GM12878 (cell line): ENCODE data around the gene LIMK1. TPM values are rescaled to one million over a fixed set of nuclear protein-coding genes. Genes with fewer than 3 reads are reported as not detected.

Experiments used
- BACH1 ChIP-seq: fragments of 450-650 bp; IDR thresholded peaks from 2 replicates; pipeline ENCODE4 v1.6.1; 2017; ENCODE audit warnings: mild to moderate bottlenecking, borderline replicate concordance
- BRCA1 ChIP-seq: IDR thresholded peaks from 2 replicates; pipeline ENCODE4 v1.6.1; 2011; ENCODE audit warnings: low read depth, low read length, improper control_type of control experiment
- CBX5 ChIP-seq: sonication (generic); IDR thresholded peaks from 2 replicates; pipeline ENCODE4 v1.6.1; 2016; ENCODE audit warnings: low read depth, moderate library complexity, mild to moderate bottlenecking, inconsistent platforms
- E2F4 ChIP-seq: IDR thresholded peaks from 2 replicates; pipeline ENCODE4 v1.6.1; 2012; ENCODE audit warnings: low read depth, low read length, improper control_type of control experiment
- E2F8 ChIP-seq: fragments of 450-650 bp; IDR thresholded peaks from 2 replicates; pipeline ENCODE4 v1.6.1; 2018; ENCODE audit warnings: mild to moderate bottlenecking, low read depth, moderate library complexity; ENCODE audit not compliant: partially characterized antibody
- HCFC1 ChIP-seq: fragments of 150-350 bp; IDR thresholded peaks from 2 replicates; pipeline ENCODE4 v1.6.1; 2014; ENCODE audit warnings: low read length
- MYC ChIP-seq: IDR thresholded peaks from 2 replicates; pipeline ENCODE4 v1.6.1; 2011; ENCODE audit warnings: mild to moderate bottlenecking, low read length, moderate library complexity, inconsistent platforms; ENCODE audit not compliant: insufficient read depth, insufficient replicate concordance, insufficient read length, severe bottlenecking
- PKNOX1 ChIP-seq: fragments of 450-650 bp; IDR thresholded peaks from 2 replicates; pipeline ENCODE4 v1.6.1; 2016; ENCODE audit warnings: mild to moderate bottlenecking
- POLR2AphosphoS5 ChIP-seq: IDR thresholded peaks from 2 replicates; pipeline ENCODE4 v1.6.1; 2011; ENCODE audit warnings: mild to moderate bottlenecking, low read length, inconsistent platforms
- TARDBP ChIP-seq: IDR thresholded peaks from 2 replicates; pipeline ENCODE4 v1.6.1; 2016; ENCODE audit warnings: borderline replicate concordance
- USF2 ChIP-seq: IDR thresholded peaks from 2 replicates; pipeline ENCODE4 v1.6.1; 2011; ENCODE audit warnings: low read depth, low read length, improper control_type of control experiment, borderline replicate concordance
- WRNIP1 ChIP-seq: IDR thresholded peaks from 2 replicates; pipeline ENCODE4 v1.6.1; 2011; ENCODE audit warnings: low read depth, low read length, improper control_type of control experiment, borderline replicate concordance
- ZBTB11 ChIP-seq: fragments of 450-650 bp; formaldehyde crosslinking; IDR thresholded peaks from 2 replicates; pipeline ENCODE4 v1.5.0; 2022; ENCODE audit warnings: mild to moderate bottlenecking, missing genetic modification characterization
- ZBTB40 ChIP-seq: fragments of 450-650 bp; IDR thresholded peaks from 2 replicates; pipeline ENCODE4 v1.6.1; 2016; ENCODE audit warnings: mild to moderate bottlenecking, moderate library complexity, borderline replicate concordance
- ZNF217 ChIP-seq: fragments of 450-650 bp; IDR thresholded peaks from 2 replicates; pipeline ENCODE4 v1.6.1; 2017; ENCODE audit warnings: antibody characterized with exemption, mild to moderate bottlenecking
- polyA plus RNA-seq, 11 experiments: library from polyadenylated mRNA; depleted of rRNA in 4 of 11; unstranded in 6 of 11; stranded (reverse) in 5 of 11; fragments of >200 nt; fragmentation: Nextera tagmentation in 4 of 11; fragmentation: Illumina TruSeq in 1 of 11; extraction: Ambion mirVana in 4 of 11; extraction: Trizol in 1 of 11; gene quantifications; 1 replicate in 1 of 11; 2 replicates in 10 of 11; pipeline versions ENCODE4 v1.2.1 to v1.2.3, GENCODE V29; 2011 to 2016; ENCODE audit warnings: inconsistent platforms in 2 of 11, missing spikeins in 2 of 11, low read depth in 1 of 11
- total RNA-seq, 4 experiments: library from RNA; depleted of rRNA in 3 of 4; stranded (reverse); fragments of >200 nt in 3 of 4; fragmentation: Illumina TruSeq in 1 of 4; extraction: Trizol in 1 of 4; gene quantifications; 2 replicates each; pipeline versions ENCODE4 v1.2.1 to v1.2.3, GENCODE V29; 2013 to 2021

LIMK1 gene
- total and polyA plus RNA-seq, 10 of the 15 experiments (the other 5 are each of a cell fraction or from before 2014, with no cell fraction given): 0.71 to 59.4 (median 28.8) TPM

- no peak for TF ChIP-seq E2F8
- no peak for TF ChIP-seq WRNIP1
- TF ChIP-seq ZBTB40: peak; percentile 31; the same call in 1 of the 2 replicates
- TF ChIP-seq ZBTB11 (CRISPR knock-in tag): no peak
- no peak for TF ChIP-seq MYC
- TF ChIP-seq ZNF217: no peak
- no peak for TF ChIP-seq HCFC1
- TF ChIP-seq E2F4: no peak
- no peak for TF ChIP-seq BRCA1
- no peak for TF ChIP-seq USF2
- TF ChIP-seq PKNOX1: no peak
- TF ChIP-seq TARDBP: no peak
- peak; percentile 74 for TF ChIP-seq POLR2AphosphoS5
- no peak for TF ChIP-seq CBX5
- TF ChIP-seq BACH1: no peak
Measured at GRCh38 chr7:74092964-74093471, 9.4 kb downstream of the LIMK1 start (continued).
